GM19035 (cell line): ENCODE measurements around the gene RRP7A.
"Not testable (repeated sequence)": the region's sequence is repeated elsewhere in the genome, so short reads cannot be mapped to it uniquely, and the experiment has no call there.

ENCODE experiments used
- ATAC-seq: cut with Tn5 transposase; IDR thresholded peaks from one replicate; pipeline ENCODE4 v1.9.1; 2021; ENCODE audit not compliant: unreplicated experiment

RRP7A gene, protein sequence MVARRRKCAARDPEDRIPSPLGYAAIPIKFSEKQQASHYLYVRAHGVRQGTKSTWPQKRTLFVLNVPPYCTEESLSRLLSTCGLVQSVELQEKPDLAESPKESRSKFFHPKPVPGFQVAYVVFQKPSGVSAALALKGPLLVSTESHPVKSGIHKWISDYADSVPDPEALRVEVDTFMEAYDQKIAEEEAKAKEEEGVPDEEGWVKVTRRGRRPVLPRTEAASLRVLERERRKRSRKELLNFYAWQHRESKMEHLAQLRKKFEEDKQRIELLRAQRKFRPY

DNA sequence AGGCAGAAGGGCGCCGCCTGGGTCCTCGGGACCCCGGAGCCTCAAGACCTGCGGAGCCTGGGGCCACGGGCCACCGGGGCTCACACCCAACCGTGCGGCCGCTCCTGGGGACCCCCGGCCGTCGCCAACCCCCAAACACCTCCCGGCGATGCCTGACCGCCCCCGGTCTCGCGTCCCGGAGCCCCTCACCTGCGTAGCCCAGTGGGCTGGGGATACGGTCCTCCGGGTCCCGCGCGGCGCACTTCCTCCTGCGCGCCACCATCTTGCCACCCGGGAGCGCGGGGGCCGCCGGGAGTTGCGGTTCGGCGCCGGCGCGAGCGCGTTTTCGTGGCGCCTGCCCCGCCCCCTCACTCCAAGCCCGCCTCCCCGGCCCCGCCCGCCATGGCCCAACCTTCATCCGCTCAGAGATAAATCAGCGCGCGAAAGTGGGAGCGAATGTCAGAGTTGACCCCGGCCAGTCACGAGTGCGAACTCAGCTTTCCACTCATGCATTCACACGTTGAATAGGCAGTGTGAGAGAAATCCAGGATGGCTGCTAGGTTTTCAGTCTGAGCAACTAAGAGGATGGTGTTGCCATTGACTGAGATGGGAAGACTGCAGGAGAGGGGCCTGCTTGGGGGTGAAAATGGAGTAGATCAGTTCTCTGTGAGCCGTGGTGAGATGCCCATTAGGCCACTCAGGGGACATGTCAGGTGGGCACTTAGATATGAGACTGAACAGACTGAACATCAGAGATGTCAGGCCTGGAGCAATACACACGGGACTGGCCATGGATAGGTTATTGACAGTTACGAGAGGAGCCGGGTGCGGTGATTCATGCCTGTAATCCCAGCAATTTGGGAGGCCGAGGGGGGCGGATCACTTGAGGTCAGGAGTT lies at the start of gene RRP7A:
Gene RRP7A (minus strand): TSS at position 272 of the 877 bp plus-strand sequence. CDS start 10 bp downstream, at position 262.
- ATAC-seq, result peak; percentile 85

DNA sequence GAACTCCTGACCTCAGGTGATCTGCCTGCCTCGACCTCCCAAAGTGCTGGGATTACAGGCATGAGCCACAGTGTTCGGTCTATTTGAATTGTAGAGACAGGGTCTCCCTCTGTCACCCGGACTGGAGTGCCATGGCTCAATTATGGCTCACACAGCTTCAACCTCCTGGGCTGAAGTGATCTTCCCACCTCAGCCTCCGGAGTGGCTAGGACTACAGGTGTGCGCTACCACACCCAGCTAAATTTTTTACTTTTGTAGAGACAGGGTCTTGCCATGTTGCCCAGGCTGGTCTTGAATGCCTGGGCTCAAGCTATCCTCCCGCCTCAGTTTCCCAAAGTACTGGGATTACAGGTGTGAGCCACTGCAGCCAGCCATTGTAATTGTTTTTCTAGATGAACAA lies 48.4 kb upstream of the RRP7A start:
- ATAC-seq, result not testable (repeated sequence)

DNA sequence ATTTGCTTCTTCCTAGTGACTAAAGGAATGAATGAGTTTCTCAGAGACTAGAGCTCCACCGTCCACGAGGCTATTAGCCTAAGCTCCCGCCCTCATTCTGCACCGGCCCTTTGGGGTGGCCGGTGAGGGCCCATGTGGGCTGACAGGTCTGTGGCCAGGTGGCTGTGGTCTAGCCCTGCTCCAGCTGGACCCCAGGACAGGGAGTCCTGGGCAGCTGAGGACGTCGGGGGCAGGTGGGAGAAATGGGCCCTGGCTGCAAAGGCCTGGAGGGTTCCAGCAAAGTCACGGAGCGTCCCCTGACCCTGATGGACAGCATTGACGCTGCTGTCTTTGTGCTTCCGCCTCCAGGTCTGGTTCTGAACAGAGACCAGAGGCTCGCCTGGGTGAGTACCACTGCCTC lies 46.4 kb upstream of the RRP7A start:
- no peak for ATAC-seq

DNA sequence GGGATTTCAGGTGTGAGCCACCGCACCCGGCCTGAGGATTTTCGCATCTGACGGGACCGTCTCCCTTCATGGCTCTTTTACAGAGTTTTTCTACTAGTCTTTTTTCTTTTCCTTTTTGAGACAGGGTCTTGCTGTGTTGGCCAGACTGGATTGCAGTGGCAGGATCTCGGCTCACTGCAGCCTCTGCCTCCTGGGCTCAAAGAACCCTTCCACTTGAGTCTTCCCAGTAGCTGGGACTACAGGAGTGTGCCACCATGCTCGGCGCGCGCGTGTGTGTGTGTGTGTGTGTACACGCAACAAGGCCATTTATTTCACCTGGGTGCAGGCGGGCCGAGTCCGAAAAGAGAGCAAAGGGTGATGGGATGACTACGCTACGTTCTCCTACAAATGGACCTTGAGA lies 45.1 kb upstream of the RRP7A start:
- ATAC-seq, result no peak

DNA sequence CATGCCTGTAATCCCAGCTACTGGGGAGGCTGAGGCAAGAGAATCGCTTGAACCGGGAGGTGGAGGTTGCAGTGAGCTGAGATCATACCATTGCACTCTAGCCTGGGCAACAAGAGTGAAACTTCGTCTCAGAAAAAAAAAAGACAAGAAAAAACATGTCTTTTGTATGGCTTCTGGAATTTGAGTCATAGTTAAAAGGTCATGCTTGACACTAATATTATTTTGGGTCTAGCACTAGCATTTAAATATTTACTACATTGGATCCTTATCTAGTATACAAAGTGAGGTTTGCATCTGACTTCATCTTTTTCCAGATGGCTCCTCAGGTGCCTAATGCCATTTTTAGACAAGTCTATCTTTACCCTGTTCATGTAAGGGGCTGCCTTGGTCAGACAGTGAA lies 44.3 kb upstream of the RRP7A start:
- ATAC-seq, result not testable (repeated sequence)

DNA sequence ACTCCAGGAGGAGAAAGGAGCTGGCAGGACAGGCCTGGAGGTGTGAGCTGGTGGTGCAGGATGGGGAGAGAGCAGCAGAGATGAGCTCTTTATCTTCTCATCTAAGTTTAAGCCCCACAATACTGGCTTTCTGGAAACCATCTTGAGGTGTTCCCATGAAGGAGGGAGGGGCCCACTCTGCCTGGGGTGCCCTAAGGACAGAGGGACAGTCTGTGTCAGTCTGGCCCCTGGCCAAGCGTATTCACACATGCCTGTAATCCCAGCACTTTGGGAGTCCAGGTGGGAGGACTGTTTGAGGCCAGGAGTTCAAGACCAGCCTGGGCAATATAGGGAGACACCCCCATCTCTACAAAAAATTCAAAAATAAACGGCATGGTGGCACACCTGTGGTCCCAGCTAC lies 43.1 kb upstream of the RRP7A start:
- ATAC-seq, result no peak

DNA sequence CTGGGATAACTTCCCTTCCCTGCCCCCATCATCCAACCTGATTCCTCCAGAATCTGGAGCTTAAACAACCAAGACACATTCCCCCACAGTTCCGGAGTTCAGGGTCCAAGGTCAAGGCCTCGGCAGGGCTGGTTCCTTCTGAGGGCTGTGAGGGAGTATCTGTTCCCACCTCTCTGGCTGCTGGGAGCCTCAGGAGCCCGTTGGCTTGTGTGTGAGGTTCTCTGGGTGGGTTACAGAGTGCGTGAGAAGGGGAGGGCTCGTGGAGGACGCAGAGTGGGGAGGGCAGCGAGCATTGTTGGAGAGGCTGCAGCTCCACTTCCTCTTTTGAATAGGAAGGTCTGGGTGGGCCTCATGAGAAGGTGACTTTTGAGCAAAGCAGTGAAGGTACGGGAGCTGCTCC lies 42.7 kb upstream of the RRP7A start:
- no peak for ATAC-seq

DNA sequence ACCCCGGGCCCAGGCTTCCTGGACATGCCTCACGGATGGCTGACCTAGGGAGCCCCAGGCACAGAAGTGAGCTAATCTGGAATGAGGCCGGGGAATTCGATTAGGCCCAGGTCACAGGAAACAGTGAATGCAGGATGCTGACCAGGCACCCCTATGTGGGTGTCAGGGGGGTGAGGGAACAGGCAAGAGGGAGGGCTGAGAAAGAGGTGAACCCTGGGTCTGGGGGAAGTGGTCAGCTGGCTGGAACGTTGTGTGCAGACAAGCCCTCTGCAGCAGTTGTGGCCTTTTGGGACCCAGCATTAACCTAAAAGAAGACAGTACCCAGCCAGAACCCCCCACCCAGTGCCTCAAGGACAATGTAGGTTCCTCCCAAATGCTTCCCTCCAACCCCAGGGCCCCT lies 42.3 kb upstream of the RRP7A start:
- ATAC-seq, result no peak

DNA sequence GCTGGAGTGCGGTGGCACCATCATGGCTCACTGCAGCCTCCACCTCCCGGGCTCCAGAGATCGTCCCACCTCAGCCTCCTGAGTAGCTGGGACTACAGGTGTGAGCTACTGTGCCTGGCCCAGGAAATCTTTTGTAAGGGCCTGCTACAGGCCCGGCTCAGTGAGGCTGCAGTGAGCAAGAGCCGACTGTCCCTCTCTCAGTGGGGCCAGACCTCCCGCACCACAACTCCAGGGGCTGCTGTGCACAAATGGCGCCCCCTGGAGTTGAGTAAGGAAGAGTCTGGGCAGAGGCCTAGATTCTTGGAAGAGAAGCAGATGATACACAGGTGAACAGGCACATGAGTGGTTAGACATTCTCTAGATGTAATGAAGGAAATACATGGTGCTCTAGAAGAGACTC lies 41.2 kb upstream of the RRP7A start:
- no peak for ATAC-seq

DNA sequence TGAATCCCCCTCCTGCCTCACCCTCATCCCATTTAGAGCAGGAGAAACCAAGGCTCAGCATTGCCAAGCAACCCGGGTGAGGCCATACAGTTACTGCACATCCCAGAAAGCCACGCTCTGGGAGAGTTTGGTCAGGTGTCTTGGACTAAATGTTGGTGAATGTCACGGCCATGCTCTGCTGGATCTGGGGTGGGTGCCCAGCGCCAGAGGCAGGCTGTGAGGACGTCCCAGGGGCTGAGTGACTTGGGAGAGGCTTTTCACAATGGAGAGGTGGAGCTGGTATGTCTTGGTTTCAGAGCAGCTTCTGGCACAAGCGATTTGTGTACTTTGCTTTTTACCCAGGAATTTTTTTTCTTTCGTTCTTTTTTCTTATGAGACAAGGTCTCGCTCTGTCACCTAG lies 40.8 kb upstream of the RRP7A start:
- no peak for ATAC-seq

DNA sequence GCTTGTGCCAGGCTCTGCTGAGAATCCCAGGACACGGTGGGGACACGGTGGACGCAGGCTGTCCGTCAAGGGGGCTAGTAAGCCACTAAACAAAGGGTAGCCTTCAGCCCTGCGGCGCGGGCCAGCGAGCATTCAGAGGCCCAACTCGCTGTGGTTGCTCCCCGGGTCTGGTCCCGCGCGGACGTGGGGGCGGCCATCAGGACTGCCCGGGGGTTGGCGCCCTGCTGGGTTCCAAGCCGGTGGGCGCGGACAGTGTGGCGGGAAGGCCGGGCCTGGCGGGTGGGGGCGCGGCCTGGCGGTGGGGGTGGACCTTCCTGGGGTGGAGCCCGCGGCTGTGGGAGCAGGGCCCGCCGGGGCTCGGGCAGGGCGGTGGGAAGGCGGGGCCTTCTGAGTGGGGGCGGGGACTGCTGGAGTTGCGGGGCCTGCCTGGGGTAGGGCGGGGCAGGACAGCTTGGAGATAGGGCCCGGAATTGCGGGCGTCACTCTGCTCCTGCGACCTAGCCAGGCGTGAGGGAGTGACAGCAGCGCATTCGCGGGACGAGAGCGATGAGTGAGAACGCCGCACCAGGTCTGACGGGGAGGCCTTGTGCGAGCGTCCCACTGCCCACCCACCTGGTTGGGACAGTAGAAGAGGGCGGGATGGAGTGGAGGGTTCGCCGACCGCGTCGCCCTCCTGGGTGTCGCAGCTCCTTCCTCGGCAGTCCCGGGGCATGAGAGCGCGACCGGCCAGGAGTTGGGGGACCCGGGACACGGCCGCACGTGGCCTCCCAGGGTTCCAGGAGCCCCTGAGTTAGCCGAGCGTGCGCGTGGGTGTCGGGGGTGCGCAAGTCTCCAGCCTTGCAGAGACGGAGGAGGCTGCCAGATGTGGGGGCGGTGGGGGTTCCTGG lies 34.1 kb upstream of the RRP7A start, which contains the start of gene SERHL2:
Gene SERHL2 (plus strand): TSS at position 482 of the 887 bp plus-strand sequence. CDS start 65 bp downstream, at position 547.
- peak; percentile 43 for ATAC-seq

DNA sequence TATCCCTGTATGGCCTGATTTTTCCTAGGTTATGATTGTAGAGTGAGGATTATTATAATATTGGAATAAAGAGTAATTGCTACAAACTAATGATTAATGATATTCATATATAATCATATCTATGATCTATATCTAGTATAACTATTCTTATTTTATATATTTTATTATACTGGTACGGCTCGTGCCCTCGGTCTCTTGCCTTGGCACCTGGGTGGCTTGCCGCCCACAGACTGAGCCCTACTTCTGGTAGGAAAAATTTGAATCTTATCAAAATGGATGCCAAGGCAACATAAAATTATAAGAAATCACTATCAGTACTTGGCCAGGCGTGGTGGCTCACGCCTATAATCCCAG lies 32.7 kb upstream of the RRP7A start:
- not testable (repeated sequence) for ATAC-seq

DNA sequence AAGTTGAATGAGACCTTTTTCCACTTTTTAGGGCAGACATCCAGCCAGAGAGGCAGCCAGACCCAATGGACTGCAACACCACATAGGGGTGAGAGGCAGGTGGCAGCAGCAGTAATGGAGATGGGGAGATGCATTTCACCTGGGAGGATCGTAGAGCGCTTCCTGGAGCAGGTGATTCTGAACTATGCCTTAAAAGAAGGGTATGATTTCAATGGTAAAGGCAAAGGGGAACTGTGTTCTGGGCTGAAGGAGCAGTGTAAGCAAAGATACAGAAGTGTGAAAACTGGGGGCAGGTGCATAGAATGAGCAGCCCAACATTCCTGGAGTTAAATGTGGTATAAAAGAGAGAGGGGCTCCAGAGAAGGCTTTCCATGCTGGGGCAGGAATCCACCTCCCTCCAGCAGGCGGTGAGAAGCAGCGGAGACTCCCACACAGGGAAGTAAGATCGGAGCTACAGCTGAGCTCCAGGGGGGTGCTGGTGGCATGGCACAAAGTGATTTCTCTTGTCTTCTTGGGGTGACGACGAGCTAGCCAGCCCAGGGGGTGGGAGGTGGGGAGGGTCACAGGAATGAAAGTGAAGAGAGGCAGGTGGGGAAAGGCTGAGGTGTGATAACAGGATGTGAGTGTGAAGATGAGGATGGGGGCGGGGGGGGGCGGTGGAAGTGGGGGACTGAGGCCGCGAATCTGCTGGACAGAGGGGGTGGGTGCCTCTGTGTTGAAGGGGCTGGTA lies 29.9 kb upstream of the RRP7A start:
- ATAC-seq, result no peak

DNA sequence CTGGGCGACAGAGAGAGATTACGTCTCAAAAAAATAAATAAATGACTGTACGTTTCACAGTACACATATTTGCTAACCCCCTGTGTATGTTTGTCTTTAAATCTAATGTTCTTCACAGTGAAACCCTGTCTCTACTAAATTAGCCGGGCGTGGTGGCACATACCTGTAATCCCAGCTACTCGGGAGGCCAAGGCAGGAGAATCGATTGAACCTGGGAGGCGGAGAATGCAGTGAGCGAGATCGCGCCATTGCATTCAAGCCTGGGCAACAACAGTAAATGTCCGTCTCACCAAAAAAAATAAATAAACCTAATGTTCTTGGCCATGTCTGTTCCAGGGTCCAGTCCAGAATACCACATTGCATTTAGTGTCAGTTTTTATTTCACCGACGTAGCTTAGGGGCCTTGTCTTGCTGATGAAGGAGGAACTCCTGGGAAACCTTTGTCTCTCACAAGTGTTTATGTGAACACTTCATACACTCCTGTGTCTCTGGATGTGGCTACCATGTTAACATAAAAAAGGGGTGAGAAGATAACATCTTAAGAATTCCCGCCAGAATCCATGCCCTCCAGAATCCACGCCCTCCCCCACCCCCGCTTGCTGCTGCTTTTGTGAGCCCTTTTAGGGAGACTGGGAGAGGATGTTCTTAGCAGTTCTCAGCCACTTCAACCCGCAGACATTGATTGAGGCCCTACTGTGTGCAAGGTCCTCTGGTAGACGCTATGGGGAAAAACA lies 29.2 kb upstream of the RRP7A start:
- no peak for ATAC-seq

DNA sequence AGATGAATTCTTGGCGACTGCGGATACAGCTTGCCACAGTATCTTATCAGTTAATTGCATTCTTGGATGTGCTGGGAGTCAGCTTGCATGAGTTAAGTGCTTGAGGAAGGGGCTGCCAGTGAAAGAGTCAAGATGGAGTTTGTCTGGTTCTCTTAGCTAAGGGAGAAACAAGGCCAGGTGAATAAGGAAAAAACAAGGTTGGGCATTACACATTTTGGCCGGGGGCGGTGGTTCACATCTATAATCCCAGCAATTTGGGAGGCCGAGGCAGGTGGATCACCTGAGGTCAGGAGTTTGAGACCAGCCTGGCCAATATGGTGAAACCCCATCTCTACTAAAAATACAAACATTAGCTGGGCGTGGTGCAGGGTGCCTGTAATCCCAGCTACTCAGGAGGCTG lies 28.5 kb upstream of the RRP7A start:
- not testable (repeated sequence) for ATAC-seq

DNA sequence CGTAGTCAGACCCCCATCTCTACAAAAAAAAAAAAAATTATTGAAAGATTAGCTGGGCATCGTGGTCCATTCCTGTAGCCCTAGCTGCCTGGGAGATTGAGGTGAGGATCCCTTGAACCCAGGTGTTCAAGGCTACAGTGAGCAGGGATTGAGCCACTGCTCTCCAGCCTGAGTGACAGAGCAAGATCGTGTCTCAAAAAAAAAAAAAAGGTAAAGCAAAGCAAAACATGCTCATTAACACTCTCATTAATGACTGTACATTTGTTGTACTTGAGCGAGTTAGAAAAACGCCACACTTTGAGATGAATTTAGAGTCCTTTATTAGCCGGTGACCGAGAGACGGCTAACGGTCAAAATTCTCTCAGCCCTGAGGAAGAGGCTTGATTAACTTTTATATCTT lies 28.0 kb upstream of the RRP7A start:
- ATAC-seq, result no peak

DNA sequence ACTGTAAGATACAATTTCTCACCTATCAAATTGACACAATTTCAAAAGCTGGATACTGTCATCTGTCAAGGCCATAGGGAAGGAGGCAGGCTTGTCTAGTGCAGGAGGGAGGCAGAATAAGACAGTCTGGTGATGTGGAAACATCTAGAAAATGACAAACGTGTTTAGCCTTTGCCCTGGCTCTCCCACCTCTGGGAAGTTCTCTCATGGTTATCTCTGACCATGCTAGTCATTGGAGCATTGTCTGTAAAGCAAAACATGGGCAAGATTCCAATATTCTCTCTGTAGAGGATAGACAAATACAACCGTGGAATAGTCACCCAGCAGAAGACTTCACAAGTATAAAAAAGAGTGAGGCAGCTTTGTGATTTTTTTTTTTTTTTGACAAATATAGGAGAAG lies 25.1 kb upstream of the RRP7A start:
- no peak for ATAC-seq

DNA sequence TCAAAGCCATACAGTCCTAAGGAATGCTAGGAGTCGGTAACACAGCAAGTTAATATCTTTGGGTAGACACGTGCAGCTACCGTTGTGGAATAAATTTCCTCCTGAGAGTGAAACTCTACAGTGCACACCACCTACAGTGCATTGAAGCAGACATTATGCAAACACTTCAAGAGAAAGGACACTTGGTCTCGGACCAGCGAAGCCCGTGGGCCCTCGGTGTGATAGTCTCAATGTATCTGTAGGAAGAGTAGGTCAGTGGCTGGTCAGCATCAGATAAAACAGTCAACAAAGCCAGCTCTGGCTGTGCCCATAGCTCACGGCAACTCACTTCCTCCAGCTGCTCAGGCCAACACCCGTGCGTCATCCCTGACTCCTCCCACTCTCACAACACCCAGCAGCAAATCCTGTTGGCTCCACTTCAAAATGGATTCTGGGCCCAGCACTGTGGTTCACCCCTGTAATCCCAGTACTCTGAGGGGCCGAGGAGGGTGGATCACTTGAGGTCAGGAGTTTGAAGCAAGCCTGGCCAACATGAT lies 19.7 kb upstream of the RRP7A start:
- not testable (repeated sequence) for ATAC-seq

DNA sequence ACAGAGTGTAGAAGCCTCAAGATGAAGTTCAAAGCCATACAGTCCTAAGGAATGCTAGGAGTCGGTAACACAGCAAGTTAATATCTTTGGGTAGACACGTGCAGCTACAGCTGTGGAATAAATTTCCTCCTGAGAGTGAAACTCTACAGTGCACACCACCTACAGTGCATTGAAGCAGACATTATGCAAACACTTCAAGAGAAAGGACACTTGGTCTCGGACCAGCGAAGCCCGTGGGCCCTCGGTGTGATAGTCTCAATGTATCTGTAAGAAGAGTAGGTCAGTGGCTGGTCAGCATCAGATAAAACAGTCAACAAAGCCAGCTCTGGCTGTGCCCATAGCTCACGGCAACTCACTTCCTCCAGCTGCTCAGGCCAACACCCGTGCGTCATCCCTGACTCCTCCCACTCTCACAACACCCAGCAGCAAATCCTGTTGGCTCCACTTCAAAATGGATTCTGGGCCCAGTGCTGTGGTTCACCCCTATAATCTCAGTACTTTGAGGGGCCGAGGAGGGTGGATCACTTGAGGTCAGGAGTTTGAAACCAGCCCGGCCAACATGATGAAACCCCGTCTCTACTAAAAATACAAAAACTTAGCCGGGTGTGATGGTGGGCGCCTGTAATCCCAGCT lies 17.7 kb upstream of the RRP7A start:
- ATAC-seq, result peak; percentile 47
